GM21381 (cell line): Measurements from ENCODE around the gene KNTC1.
"Not testable (repeated sequence)": the region's sequence is repeated elsewhere in the genome, so short reads cannot be mapped to it uniquely, and the experiment has no call there.

Experiments
- ATAC-seq: cut with Tn5 transposase; IDR thresholded peaks from one replicate; pipeline ENCODE4 v1.9.1; 2021; ENCODE audit warnings: mild to moderate bottlenecking, moderate library complexity; ENCODE audit not compliant: unreplicated experiment

Gene KNTC1

GRCh38 chr12:122643207-122643805 is 116.3 kb downstream of the KNTC1 start:
- no peak for ATAC-seq

GRCh38 chr12:122646517-122647217 is 119.6 kb downstream of the KNTC1 start:
- peak; percentile 78 for ATAC-seq

- ATAC-seq: no peak
Observed at GRCh38 chr12:122651520-122652224, 124.6 kb downstream of the KNTC1 start.

- not testable (repeated sequence) for ATAC-seq
Observed at GRCh38 chr12:122653291-122653690, 126.2 kb downstream of the KNTC1 start.

- no peak for ATAC-seq
Observed at GRCh38 chr12:122656298-122656697, 129.2 kb downstream of the KNTC1 start.

- ATAC-seq: no peak
Observed at GRCh38 chr12:122659579-122659978, 132.5 kb downstream of the KNTC1 start.

- no peak for ATAC-seq
Observed at GRCh38 chr12:122661246-122661645, 134.2 kb downstream of the KNTC1 start.

- no peak for ATAC-seq
Observed at GRCh38 chr12:122661938-122662337, 134.9 kb downstream of the KNTC1 start.

- no peak for ATAC-seq
Observed at GRCh38 chr12:122665349-122665748, 138.3 kb downstream of the KNTC1 start.

- no peak for ATAC-seq
Observed at GRCh38 chr12:122665759-122666158, 138.7 kb downstream of the KNTC1 start.

- no peak for ATAC-seq
Observed at GRCh38 chr12:122668268-122668667, 141.2 kb downstream of the KNTC1 start.

GRCh38 chr12:122669397-122670070 is 142.5 kb downstream of the KNTC1 start:
- ATAC-seq: no peak

- ATAC-seq: no peak
Observed at GRCh38 chr12:122672515-122672914, 145.5 kb downstream of the KNTC1 start.
